Stomach (tissue), 4 donors: ENCODE results near the gene TCP11.

Source experiments
- CTCF ChIP-seq, 7 experiments: fragments of 450-650 bp in 4 of 7; fragments of 200-600 bp in 3 of 7; sonication (generic) in 3 of 7; IDR thresholded peaks; one replicate each; pipeline ENCODE4 v1.5.1; 2016 to 2019; ENCODE audit warnings: antibody characterized with exemption in 7 of 7, control low read depth in 2 of 7, mild to moderate bottlenecking in 1 of 7
- POLR2A ChIP-seq, 4 donors: fragments of 450-650 bp; IDR thresholded peaks; one replicate each; pipeline ENCODE4 v1.6.1; 2016; ENCODE audit warnings: antibody characterized with exemption in 4 of 4, control low read depth in 2 of 4, mild to moderate bottlenecking in 1 of 4, moderate library complexity in 1 of 4

GRCh38 chr6:35161266-35161665 lies 20.1 kb upstream of the TCP11 start:
- no peak for TF ChIP-seq CTCF (IDR thresholded peaks at IDR 0.05)
- TF ChIP-seq POLR2A (IDR thresholded peaks at IDR 0.05), result no peak
